Panc1 (cell line): ENCODE measurements around the gene FAM193A. TPM values are rescaled to one million over a fixed set of nuclear protein-coding genes. Genes with fewer than 3 reads are reported as not detected.

ENCODE experiments used
- ATAC-seq: fragments of 200-7000 bp; cut with Tn5 transposase; 2 replicates; pipeline ENCODE4 v1.9.1; 2020; ENCODE audit warnings: mild to moderate bottlenecking, moderate library complexity
- BruUV-seq: library from RNA; stranded (reverse); fragments of 400-500 nt; replicated peaks from 2 replicates; lab custom pipeline; 2021; lab: Mats Ljungman, UMichigan
- CTCF ChIA-PET: fragments of 300-600 bp; sonication (Branson Sonifier 250); formaldehyde crosslinking; loops from one replicate; lab custom pipeline; 2022; ENCODE audit warnings: antibody characterized with exemption; lab: Charles Lee
- POLR2A ChIA-PET: fragments of 300-600 bp; sonication (Branson Sonifier 250); formaldehyde crosslinking; loops from one replicate; lab custom pipeline; 2022; ENCODE audit warnings: antibody characterized with exemption; lab: Charles Lee
- DNase-seq: peaks from one replicate; pipeline ENCODE4 v3.0.0-alpha.2; 2010; ENCODE audit warnings: low read depth, low spot score
- H3K27ac ChIP-seq: 2 replicates; pipeline ENCODE4 v1.5.1; 2011; ENCODE audit warnings: mild to moderate bottlenecking, low read length, inconsistent platforms
- H3K27me3 ChIP-seq: fragments of 200-500 bp; sonication (Bioruptor generic); 2 replicates; pipeline ENCODE4 v1.6.0; 2014; ENCODE audit warnings: low read length, inconsistent platforms; ENCODE audit not compliant: control insufficient read depth, insufficient read depth
- H3K36me3 ChIP-seq: fragments of 200-500 bp; sonication (Bioruptor generic); 2 replicates; pipeline ENCODE4 v1.5.1; 2014; ENCODE audit warnings: inconsistent platforms, mild to moderate bottlenecking, low read length, moderate library complexity; ENCODE audit not compliant: control insufficient read depth, insufficient read depth
- H3K4me1 ChIP-seq: 2 replicates; pipeline ENCODE4 v1.5.1; 2011; ENCODE audit warnings: inconsistent platforms, mild to moderate bottlenecking, low read length, moderate library complexity; ENCODE audit not compliant: control insufficient read depth, insufficient read depth
- H3K4me3 ChIP-seq, 2 experiments: 2 replicates each; pipeline ENCODE4 v1.5.1; 2011 to 2012; ENCODE audit warnings: low read depth in 2 of 2, low read length in 2 of 2, mild to moderate bottlenecking in 2 of 2, inconsistent platforms in 1 of 2, moderate library complexity in 1 of 2
- H3K9me3 ChIP-seq: fragments of 200-500 bp; sonication (Bioruptor generic); 2 replicates; pipeline ENCODE4 v1.5.1; 2014; ENCODE audit warnings: low read depth, mild to moderate bottlenecking, inconsistent platforms, low read length, moderate library complexity; ENCODE audit not compliant: control insufficient read depth, insufficient read depth
- POLR2AphosphoS5 ChIP-seq: IDR thresholded peaks from 2 replicates; pipeline ENCODE4 v1.6.1; 2012; ENCODE audit warnings: mild to moderate bottlenecking, low read depth, low read length, moderate library complexity
- SIN3A ChIP-seq: IDR thresholded peaks from 2 replicates; pipeline ENCODE4 v1.6.1; 2012; ENCODE audit warnings: low read depth, mild to moderate bottlenecking, low read length, moderate library complexity, borderline replicate concordance; ENCODE audit not compliant: insufficient read depth
- TCF7L2 ChIP-seq: IDR thresholded peaks from 2 replicates; pipeline ENCODE4 v1.6.1; 2011; ENCODE audit warnings: mild to moderate bottlenecking, low read depth, low read length, inconsistent platforms
- in situ Hi-C: cut with HindIII; loops from 2 replicates; pipeline ENCODE4 v1.10.0; 2016; ENCODE audit warnings: low sequenced_read_pairs, low pct_unique_long_range_greater_than_20kb
- intact Hi-C: fragments of 100-400 bp; cut with micrococcal nuclease; formaldehyde crosslinking; loops from one replicate; pipeline ENCODE4 v1.10.0; 2022; ENCODE audit not compliant: unreplicated experiment
- total RNA-seq: library from RNA; stranded (reverse); gene quantifications from one replicate; pipeline ENCODE4 v1.2.1, GENCODE V29; 2021; ENCODE audit not compliant: unreplicated experiment
- TF ChIP-seq, protein P1 (sequence below), 2 experiments: IDR thresholded peaks; 2 replicates each; pipeline ENCODE4 v1.6.1; 2011 to 2012; ENCODE audit warnings: low read depth in 2 of 2, control low read depth in 1 of 2, low read length in 1 of 2, mild to moderate bottlenecking in 1 of 2, moderate library complexity in 1 of 2; ENCODE audit not compliant: insufficient read depth in 1 of 2
- TF ChIP-seq, protein P2 (sequence below): fragments of 450-650 bp; IDR thresholded peaks from 2 replicates; pipeline ENCODE4 v1.5.1; 2017; ENCODE audit warnings: mild to moderate bottlenecking

FAM193A gene
- total RNA-seq, 1 experiment from 2014 or later: 25.7 TPM

DNA sequence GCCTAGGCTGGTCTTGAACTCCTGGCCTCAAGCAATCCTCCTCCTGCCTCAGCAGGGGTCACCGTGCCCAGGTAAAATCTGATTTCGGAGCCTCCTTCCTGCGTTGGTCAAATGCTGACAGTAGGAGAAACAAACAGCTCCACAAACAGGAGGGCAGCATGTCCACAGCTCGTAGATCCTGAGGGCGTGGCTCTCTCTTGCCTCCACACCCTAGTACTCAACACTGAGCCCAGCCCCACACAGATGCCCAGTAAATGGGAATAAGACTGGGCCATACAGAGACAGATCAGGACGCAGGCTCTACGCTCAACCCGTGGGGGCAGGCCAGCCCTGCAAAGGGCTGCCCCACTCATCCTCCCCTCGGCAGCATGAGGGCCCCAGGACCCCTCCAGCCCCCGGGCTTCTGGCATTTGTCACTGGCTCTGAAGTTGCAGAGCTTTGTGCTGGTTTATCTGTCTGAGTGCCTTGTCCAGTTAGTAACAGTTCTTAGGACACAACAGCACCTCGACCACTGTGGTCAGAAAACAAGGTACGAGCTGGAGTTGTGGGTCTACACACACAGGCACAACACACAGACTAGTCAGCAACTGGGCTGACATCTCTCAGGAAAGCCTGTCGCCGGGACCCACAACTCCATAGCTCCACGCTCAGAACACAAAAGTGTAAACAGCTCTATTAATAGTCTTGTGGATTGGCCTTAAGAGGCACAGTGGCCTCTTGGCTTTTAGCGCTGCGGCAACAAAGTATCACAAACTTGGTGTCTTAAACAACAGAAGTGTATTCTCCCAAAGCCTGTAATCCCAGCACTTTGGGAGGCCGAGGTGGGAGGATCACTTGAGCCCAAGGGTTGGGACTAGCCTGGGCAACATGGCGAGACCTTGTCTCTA, 214.5 kb downstream of the FAM193A start:
- CTCF ChIA-PET: no interaction called here
- POLR2A ChIA-PET: no interaction called here
- TF ChIP-seq, protein P1, sequence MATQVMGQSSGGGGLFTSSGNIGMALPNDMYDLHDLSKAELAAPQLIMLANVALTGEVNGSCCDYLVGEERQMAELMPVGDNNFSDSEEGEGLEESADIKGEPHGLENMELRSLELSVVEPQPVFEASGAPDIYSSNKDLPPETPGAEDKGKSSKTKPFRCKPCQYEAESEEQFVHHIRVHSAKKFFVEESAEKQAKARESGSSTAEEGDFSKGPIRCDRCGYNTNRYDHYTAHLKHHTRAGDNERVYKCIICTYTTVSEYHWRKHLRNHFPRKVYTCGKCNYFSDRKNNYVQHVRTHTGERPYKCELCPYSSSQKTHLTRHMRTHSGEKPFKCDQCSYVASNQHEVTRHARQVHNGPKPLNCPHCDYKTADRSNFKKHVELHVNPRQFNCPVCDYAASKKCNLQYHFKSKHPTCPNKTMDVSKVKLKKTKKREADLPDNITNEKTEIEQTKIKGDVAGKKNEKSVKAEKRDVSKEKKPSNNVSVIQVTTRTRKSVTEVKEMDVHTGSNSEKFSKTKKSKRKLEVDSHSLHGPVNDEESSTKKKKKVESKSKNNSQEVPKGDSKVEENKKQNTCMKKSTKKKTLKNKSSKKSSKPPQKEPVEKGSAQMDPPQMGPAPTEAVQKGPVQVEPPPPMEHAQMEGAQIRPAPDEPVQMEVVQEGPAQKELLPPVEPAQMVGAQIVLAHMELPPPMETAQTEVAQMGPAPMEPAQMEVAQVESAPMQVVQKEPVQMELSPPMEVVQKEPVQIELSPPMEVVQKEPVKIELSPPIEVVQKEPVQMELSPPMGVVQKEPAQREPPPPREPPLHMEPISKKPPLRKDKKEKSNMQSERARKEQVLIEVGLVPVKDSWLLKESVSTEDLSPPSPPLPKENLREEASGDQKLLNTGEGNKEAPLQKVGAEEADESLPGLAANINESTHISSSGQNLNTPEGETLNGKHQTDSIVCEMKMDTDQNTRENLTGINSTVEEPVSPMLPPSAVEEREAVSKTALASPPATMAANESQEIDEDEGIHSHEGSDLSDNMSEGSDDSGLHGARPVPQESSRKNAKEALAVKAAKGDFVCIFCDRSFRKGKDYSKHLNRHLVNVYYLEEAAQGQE (IDR thresholded peaks at IDR 0.05; ENCODE audit: insufficient read depth in 1 of 2, low read depth in 2 of 2, low read length in 1 of 2): no peak
- no peak for TF ChIP-seq POLR2AphosphoS5
- TF ChIP-seq TCF7L2: no peak
- TF ChIP-seq, protein P2, sequence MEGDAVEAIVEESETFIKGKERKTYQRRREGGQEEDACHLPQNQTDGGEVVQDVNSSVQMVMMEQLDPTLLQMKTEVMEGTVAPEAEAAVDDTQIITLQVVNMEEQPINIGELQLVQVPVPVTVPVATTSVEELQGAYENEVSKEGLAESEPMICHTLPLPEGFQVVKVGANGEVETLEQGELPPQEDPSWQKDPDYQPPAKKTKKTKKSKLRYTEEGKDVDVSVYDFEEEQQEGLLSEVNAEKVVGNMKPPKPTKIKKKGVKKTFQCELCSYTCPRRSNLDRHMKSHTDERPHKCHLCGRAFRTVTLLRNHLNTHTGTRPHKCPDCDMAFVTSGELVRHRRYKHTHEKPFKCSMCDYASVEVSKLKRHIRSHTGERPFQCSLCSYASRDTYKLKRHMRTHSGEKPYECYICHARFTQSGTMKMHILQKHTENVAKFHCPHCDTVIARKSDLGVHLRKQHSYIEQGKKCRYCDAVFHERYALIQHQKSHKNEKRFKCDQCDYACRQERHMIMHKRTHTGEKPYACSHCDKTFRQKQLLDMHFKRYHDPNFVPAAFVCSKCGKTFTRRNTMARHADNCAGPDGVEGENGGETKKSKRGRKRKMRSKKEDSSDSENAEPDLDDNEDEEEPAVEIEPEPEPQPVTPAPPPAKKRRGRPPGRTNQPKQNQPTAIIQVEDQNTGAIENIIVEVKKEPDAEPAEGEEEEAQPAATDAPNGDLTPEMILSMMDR: no peak
- in situ Hi-C loops (no loop called here), intact Hi-C loops (no loop called here)
- H3K36me3 ChIP-seq: no peaks in the 10 kb centered on the region; the same call in 1 of the 2 replicates
- no peaks in the 10 kb centered on the region for H3K27me3 ChIP-seq
- no peak overlapping the region for H3K27ac ChIP-seq
- no peaks in the 10 kb centered on the region for H3K4me1 ChIP-seq
- H3K4me3 ChIP-seq: no peak overlapping the region
- ATAC-seq: no peak
- no peaks in the 10 kb centered on the region for H3K9me3 ChIP-seq
- BruUV-seq: no TSS peak
- no peak for DNase-seq

DNA sequence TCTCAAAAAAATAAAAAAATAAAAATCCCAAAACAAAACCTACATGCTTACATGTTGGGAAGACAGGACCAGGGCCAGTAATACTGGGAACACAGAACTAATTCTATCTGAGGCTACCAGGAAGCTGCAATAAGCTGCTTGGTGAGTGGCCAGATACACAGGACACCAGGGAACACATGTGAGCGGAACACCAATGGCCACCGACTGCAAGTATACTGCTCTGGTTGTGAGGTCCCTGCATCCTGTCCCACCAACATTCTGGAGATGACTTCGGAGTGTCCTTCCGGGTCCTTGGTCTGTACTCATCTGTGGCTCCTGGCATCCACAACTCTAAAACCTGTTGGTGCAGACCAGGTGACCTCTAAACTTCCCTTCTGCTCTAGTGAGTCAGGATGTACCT, 217.0 kb downstream of the FAM193A start:
- Histone ChIP-seq H3K27ac (no peak overlapping the region), H3K36me3 (no peaks in the 10 kb centered on the region; the same call in 1 of the 2 replicates), H3K4me1 (0 out of 2 replicates have a peak, but pooled peaks cover 4% of the 10 kb centered on the region), H3K27me3 (no peaks in the 10 kb centered on the region), H3K4me3 (no peak overlapping the region), H3K9me3 (no peaks in the 10 kb centered on the region)
- ATAC-seq (no peak), DNase-seq (no peak)
- ChIA-PET CTCF (no interaction called here), POLR2A (no interaction called here)
- in situ Hi-C loops: no loop called here
- intact Hi-C loops: no loop called here
- TF ChIP-seq, protein P1 (IDR thresholded peaks at IDR 0.05; ENCODE audit: insufficient read depth in 1 of 2, low read depth in 2 of 2, low read length in 1 of 2): no peak
- TF ChIP-seq TCF7L2: no peak
- TF ChIP-seq, protein P2: no peak
- TF ChIP-seq POLR2AphosphoS5: no peak
- TF ChIP-seq SIN3A: no peak
- no TSS peak for BruUV-seq
